Neural cell (in vitro differentiated cells): ENCODE results near the gene NRBP1.

Experiments used
- CTCF ChIP-seq: fragments of 450-650 bp; IDR thresholded peaks from 2 replicates; pipeline ENCODE4 v1.5.1; 2014; ENCODE audit warnings: antibody characterized with exemption, mild to moderate bottlenecking, moderate library complexity; ENCODE audit not compliant: poor library complexity, severe bottlenecking
- EP300 ChIP-seq: fragments of 450-650 bp; conservative IDR thresholded peaks from 2 replicates; pipeline ENCODE4 v1.6.1; 2014; ENCODE audit warnings: antibody characterized with exemption, mild to moderate bottlenecking, moderate library complexity; ENCODE audit not compliant: poor library complexity, severe bottlenecking
- EZH2 ChIP-seq: fragments of 200-600, 300-800 bp; shearing (Covaris generic), sonication (generic); IDR thresholded peaks from 2 replicates; pipeline ENCODE4 v1.6.1; 2014; ENCODE audit warnings: antibody characterized with exemption, low read length, borderline replicate concordance, mild to moderate bottlenecking; ENCODE audit not compliant: insufficient read depth, poor library complexity, severe bottlenecking
- MXI1 ChIP-seq: fragments of 450-650 bp; conservative IDR thresholded peaks from 2 replicates; pipeline ENCODE4 v1.6.1; 2014; ENCODE audit warnings: antibody characterized with exemption, mild to moderate bottlenecking; ENCODE audit not compliant: poor library complexity, severe bottlenecking
- POLR2AphosphoS5 ChIP-seq: IDR thresholded peaks from 2 replicates; pipeline ENCODE4 v1.6.1; 2012
- RAD21 ChIP-seq: fragments of 450-650 bp; conservative IDR thresholded peaks from 2 replicates; pipeline ENCODE4 v1.6.1; 2014; ENCODE audit warnings: antibody characterized with exemption, mild to moderate bottlenecking, moderate library complexity
- REST ChIP-seq: IDR thresholded peaks from 2 replicates; pipeline ENCODE4 v1.6.1; 2012; ENCODE audit warnings: borderline replicate concordance
- TAF1 ChIP-seq: IDR thresholded peaks from 2 replicates; pipeline ENCODE4 v1.6.1; 2012; ENCODE audit warnings: low read depth

DNA sequence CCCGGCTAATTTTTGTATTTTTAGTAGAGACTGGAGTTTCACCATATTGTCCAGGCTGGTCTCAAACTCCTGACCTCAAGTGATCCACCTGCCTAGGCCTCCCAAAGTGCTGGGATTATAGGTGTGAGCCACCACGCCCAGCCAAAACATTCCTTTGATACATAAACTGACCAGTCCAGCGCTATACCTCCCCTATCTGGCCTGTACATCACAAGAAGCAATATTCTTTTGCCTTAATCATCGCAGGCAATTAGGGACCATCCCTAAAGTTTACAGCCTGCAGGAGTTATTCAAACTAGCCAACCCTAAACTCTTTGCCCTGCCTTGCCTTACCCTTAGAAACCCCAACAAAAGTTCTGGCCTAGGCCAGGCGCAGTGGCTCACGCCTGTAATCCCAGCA is 12.3 kb upstream of the NRBP1 start:
- TF ChIP-seq CTCF (no peak), TAF1 (no peak), EZH2 (no peak), MXI1 (no peak), EP300 (no peak), REST (no peak), POLR2AphosphoS5 (no peak), RAD21 (no peak)
